HG03175 (cell line): Measurements from ENCODE around the gene MCAM.

Experiments
- ATAC-seq: cut with Tn5 transposase; IDR thresholded peaks from one replicate; pipeline ENCODE4 v1.9.1; 2021; ENCODE audit warnings: mild to moderate bottlenecking, moderate library complexity; ENCODE audit not compliant: unreplicated experiment

MCAM gene

DNA sequence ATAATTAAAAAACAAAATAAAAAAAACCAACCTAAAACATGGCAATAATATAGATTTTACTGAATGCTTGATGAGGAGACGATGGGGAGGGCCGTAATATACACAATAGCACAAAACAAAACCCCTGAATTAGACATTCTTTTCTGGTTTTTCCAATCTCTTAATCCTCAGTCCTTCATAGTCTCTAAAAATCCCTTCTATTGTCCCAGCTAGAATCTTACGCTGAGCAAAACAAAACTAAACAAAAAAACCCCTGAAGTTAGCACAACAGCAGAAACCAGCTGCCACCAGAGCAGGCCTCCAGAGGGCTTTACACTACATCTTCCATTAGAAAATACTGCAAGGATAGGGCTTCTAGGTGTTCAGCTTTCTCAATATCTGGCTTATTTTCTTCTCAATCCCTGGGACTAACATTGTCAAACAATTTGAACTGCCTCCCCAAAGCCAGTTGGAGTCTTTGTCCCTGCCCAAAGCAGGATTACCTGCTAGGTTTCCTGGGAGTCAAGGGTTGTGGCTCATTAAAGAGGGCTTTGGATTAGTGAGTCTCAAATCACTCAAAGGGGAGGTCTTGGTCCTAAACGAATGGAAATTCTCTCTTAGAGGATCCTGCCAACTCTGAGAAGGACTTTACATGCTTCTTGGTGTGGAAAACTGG, 15.3 kb upstream of the MCAM start:
- ATAC-seq, result no peak

DNA sequence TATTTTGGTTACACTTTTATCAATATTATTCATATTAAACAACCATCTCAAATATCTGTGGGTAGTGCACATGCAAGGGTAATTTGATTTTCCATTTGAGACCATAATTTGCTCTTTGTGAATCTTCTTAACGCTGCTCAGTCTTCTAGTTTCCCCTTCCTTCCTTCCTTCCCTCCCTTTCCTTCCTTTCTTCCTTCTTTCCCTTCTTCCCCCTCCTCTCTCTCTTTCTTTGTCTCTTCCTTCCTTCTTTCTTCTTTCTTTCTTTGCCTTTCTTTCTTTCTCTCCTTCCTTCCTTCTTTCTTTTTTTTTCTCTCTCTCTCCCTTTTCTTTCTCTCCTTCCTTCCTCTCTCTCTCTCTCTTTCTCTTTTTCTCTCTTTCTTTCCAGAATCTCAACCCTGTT, 13.3 kb upstream of the MCAM start:
- no peak for ATAC-seq

DNA sequence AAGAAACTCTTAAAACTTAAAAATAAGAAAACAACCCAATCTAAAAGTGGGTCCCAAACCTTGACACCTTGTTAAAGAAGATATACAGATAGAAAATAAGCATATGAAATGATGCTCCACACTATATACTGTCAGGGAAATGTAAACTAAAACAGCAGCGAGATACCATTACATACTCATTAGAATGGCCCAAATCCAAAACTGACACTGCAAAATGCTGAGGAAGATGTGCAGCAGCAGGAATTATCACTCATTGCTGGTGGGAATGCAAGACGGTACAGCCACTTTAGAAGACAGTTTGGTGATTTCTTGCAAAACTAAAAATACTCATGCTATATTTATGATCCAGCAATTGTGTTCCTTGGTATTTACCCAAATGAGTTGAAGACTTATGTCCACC, 12.4 kb upstream of the MCAM start:
- no peak for ATAC-seq

DNA sequence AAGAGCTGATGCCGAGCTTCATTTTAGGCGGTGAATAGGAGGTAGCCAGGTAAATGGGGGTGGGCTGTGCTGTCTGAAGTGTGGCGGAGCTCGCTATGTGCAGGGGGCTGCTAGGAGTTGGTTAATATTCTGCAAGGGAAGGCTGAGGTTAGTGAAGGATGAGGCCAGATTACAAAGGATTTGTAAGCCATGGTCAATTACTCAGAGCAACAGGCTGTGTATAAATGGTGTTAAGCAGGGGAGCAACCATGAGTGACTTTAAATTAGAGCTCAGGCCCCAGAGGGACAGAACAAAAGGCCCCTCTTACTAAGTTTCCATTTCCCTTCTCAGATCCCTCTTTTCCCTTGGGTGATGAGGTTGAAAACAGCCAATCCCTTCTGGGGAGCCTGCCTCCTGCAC, 7.3 kb upstream of the MCAM start:
- ATAC-seq, result no peak

DNA sequence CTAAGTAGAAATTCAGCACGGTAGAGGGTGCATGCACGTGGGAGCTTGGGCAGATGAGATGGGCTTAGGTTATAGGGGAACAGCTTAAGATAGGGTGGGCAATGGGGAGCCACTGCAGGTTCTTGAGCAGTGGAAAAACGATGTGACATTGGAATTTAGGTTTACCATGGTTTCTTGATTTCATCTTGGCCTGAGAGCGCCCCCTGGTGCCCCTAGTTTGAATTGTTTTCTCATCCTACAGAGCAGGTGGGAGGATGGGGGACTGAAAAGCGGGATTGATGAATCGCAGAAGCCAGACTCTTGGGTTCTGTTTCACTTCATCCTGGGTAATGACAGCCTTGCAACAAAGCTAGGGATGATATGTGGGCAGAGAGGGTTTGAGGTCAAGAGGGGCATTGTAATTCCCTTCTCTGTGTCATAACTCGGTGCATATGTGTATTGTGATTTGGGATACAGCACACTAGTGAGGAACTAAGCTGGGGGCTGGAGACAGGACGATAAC, 6.7 kb upstream of the MCAM start:
- no peak for ATAC-seq

DNA sequence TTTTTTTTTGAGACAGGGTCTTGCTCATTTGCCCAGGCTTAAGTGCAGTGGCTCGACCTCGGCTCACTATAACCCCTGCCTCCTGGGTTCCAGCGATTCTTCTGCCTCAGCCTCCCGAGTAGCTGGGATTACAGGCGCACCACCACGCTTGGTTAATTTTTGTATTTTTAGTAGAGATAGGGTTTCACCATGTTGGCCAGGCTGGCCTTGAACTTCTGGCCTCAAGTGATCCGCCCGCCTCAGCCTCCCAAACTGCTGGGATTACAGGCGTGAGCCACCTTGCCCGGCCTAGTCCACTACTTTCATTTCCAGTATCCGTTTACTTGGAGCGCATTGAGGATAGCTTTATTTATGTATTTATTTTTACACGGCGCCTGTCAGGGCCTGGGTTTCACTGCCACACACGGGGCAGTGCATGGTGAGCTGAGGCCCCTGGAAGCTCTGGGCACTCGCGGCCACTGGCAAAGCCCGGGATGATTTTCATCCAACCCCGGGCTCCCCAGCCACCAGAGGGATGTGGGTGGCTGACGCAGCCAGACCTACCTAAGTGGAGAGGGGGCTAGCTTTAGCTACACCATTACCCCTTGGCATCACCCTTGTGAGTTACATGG, 6.1 kb upstream of the MCAM start:
- ATAC-seq, result no peak

DNA sequence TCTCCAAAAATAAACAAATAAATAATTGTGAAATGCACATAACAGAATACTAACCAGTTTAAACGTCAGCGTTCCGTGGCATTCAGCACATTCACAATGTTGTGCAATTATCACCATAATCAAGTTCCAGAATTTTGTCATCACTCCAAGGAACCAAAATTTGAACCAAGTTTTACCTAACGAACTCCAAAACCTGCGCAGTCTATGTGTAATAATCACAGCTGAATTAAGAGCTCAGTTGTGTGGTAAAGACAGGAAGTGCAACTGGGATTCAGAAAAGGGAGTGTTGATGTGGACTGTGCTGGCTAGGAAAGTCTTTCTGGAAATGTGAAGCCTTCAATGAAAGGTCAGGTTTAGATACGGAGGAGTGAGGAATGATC, 5.4 kb upstream of the MCAM start:
- ATAC-seq, result no peak

DNA sequence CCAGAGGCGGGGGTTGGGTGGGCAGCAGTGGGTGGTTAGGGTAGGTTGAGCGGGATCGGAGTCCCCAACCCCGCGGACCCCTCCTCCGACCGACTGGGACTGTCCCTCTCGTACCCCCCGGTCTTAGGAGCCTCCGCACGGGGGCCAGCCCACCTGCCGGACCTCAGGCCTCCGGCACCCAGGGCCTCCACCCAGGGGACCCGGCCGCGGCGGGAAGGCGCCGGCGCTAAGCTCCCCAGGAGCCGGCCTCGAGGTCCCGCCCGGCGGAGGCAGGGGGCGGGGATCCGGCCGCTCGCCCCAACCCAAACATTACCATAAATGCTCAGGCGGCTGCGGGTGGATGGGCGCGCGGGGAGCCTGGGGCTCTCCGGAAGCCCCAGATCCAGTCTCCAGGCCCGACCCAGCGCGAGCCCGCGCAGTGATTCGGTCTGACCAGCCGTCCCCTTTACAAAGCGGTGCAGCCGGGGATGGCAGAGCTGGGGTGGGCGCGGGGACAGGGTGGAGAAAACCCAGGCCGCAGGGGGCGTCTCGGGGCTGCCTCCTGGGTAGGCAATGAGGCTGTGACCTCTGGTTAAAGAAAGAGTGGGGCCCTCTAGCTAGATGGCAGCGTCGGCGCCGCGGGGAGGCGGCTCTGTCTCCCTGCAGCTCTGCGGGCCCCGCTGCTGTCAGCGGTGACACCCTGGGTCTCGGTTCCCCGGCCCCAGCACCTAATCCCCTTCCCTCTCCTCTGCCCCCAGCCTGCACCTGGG, 4.0 kb upstream of the MCAM start:
- peak; percentile 67 for ATAC-seq

DNA sequence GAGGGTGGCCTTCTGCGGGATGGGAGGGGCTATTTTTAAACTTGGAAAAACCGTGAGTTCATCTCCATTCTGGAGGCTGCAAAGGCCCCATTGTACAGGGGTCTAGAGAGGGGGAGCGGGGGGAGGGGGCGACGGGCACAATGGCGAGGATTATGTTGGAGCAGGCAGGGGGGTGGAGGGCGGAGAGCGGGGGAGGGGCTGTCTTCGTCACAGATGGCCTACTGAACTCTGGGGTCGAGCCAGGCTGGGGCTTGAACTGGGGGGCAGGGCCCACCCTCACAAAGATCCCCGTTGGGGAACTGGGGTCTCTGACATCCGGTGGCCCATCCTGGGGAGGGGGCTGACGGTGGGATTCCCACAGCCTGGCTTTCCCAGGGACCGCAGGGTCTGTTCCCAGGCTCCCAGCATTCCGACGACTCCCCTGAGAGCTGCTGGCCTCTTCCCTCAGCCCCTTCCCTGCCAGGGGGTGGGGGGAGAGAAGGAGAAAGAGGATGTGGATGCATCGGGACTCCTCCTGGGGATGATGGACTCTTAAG, 3.4 kb upstream of the MCAM start:
- no peak for ATAC-seq

DNA sequence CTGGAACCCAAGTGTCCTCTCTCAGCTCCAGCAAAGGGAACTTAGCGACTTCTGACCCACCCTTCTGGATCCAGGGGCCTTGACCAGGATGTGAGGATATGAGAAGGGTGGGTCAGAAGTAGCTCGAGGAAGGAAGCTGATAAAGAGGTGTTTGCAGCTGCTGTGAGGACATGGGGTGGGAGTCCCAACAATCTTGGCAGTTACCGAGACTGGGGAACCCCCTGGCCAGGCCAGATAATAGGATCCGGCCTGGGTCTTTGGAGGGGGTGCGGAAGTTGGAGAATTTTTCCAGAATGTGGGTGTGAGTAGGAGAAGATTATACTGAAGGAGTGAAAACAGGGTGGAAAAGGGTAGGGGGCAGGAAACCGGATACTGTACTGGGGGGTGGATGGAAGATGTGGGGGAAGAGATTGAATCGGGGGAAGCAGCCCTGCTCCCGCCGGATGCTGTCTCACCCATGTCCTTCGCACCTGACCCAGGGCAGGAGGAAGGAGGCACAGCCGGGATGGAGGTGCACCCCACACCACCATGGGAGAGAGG, 2.8 kb upstream of the MCAM start:
- ATAC-seq, result no peak

DNA sequence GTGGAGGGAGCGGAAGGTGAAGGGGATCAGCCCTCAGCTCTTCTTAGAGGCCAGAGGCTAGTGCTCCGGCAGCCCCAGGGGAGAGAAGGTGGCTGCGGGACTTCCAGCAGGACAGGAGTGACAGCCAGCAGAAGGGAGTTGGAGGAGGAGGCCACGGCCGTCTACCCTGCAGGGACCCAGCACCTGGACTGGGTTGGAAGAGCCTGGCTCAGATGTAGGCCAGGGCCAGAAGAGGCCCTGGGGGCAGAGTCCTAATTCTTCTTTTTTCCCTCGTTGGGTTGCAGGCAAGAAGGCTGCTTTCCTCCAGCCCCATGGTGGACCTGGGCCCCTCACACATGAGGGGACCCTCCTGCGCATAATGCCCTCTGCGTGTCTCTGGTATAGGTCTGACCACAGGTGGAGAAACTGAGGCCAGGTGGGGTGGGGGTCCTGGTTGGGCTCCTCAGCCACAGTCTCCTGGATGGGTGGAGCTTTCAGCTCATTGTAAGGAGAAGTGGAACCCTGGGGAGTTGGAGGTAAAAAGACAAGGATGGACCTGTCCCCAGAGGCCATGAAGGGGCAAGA, 2.3 kb upstream of the MCAM start:
- ATAC-seq, result no peak

DNA sequence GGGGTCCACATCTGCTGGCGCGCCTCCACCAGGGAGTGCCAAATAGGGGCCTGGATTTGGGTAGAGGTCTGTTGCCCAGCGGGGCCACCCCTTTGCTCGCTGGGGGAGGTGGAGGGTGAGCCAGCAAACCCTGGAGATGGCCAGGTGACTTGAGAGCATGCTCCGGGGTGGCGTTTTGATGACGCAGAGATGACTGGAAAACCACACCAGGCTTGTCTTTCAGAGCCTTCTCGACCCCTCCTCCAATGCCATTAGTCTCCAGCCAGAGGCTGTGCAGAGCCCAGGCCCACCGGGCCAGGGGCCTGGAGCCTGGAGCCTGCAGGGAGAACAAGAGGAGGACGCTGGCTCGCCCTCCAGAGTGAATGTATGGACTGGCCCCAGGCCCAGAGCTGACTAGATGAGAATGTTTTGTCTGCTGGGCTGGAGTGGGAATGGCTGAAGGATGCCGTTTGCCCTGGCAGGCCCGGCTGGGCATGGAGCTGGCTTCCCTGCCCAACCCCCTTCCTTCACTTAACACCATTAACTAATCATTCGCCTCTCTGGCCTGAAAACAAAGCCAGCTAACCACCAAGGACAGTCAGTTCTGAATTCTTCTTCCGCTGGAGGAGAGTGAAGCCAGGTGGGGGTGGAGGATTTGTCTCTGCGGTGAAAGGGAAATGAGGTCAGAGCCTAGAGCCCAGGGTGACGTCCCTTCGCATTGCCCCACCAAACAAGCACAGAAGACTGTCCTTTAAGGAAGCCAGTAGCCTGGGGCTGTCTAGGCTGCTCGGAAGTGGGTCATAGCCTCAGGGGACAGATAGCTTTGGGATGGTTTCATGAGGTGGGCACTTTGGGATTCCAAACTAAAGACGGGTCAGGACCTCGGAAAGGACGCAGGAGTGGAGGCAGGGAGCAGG, 1.6 kb upstream of the MCAM start:
- ATAC-seq, result no peak

DNA sequence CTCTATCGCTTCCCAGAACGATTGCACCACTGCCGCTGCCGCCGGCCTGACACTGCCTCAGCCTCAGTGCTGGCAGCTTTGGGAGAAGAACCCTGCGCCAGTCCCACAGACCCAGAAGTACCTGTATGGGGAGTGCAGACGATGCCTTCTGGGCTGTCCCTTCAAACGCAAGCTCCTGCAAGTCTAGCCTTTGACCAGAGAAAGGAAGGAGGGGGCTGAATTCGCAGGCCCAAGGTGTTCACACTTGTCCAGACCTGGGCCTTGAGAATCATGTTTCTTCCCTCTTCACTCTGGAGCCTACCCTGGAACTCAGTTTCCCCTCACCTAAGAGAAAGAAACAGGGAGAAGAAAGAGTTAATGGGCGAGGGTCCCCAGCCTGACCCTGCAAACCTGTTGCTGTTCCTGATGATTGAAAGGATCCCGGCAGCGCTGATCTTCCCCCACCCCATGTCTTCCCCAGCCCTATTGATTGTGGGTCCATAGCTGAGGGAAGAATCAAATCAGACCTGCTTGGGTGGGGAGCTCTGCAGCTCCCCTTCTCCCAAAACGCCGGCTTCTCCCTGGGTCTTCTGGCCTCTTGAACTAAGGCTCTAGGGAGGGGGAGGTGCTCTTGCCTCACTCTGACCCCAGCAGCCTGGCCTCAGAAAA, 786 bp upstream of the MCAM start:
- ATAC-seq, result no peak

DNA sequence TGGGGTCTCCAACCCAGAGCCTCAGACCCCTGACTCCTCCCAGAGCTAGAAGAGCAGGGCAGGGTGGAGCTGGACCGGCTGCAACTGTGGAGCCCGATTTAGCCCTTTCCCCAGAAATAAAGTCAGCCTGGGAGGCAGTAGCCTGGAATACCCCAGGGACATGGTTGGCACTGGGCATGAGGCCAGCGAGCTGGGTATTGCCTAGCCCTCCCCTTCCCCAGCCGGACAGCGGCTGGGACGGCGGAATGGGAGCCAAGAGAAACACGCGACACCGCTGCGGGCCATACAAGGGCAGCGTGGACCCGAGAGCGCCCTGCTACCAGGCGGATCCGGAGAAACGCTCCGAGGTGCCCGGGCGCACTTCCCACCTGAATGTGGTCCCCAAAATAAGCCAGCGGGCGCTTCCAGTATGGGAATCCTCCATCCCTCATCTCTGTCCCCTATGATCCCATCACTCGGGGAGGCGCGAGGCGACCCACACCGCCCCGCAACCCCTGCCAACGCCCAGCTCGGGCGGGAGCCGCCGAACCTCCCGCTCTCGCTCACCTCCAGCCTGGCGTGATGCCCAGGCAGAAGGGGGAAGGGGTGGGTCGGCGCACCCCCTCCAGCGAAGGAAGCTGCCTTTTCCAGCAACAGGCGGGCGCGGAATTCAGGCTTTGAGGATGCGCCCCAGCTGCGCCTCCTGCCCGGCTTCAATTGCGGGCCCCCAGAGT, 758 bp downstream of the MCAM start:
- ATAC-seq, result no peak

DNA sequence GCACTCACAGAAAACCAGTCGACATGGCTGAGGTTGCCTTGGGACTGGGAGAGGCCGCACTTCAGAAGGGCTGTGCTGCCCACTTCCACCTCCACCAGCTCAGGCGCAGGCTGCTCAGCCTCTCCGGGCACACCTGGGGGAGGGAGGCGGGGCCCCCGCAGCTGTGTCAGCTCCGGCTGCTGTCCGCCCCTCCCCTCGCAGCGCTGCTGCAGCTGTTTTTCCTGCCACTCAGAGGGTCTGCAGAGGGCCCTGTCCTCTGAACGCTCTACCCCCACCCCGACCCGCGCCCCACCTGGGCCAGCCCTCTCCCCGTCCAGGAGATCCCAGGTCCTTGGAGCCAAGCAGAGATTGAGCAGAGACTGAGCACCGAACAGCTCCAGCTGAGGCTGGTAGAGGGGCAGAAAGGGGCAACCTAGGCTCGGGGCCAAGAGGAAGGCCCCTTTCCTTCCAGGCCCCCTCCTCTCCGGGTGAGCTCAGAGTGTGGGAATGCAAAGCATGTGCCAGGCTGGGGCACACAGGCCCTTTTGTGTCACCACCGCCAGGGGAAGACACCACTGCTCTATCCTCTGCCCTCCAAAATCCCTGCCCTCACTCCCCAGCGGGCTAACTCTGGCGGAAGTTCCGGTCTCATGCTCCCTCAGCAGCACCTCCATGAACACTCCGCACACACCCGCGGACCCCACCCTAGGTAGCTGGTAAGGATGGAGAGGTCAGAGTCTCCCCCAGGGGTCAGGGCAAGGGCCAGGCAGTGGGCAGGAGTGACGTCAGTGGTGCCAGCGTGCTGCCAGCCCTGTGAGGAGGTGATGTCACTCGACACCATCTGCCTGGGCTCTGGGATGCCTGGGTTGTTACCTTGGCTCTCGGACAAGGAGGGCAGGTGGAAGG, 1.6 kb downstream of the MCAM start:
- ATAC-seq, result no peak

DNA sequence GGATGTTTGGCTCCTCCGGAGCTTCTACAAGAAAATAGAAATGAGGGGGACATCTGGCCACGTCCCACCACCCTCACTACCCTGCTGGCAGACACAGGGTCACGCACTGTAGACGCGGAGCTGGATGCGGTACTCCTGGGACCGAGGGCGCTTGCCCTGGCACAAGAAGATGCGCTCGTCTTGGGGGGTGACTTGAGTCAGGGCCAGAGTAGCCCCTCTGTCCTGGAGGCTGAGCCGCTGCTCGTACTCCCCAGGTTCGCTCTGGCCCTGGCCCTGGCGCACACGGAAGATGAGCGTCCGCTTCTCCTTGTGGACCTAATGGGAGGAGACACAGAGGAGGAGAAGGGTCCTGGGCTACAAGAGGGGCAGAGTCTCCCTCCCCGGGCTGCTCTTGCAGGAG, 2.2 kb downstream of the MCAM start:
- ATAC-seq, result no peak

DNA sequence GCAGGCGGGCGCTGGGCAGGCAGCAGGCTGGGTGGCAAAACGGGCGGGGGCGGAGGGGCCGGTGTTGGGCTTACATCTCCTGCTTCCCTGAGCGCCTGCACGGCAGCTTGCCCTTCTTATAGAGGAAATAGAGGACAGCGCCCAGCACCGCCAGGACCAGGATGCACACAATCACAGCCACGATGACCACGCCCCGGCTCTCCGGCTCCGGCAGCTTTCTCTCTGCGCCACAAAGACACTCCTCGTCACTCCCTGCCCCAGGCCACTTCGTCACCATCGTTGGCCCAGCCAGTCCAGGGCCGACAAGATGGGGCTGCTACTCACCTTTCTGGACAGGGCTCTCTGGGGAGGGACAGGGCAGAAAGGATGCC, 6.3 kb downstream of the MCAM start:
- no peak for ATAC-seq

DNA sequence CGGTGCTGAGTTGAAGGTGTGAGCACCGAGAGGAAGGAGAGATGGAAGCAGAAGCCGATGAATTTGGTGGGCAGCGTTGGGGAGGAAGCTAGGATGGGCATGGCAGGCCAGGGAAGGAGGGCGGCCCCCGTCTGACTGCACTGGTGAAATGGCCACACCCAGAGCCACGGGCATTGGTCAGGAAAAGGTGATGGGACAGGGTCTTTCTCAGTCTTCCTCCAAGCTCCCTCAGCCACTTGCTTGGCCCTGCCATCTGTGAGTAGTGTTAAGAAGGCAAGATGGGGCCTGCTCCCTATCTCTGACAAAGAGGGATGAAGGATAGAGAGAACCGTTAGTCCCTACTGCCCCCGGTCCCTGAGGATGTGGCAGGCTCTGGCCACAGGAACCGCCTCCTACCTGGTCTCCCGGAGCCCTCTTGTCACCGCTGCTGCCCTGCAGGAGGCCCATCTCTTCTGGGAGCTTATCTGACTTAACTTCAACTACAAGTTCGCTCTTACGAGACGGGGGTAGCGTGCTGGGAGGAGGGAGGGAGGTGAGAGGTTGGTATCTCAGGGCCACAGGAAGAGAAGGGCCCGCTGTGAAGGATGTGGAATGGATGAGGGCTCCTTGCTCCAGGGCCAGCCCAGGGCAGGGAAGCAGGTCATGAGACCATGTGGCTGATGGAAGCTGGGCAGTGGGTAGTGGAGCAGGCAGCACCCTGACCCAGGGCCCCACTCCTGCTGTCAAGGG, 6.8 kb downstream of the MCAM start:
- no peak for ATAC-seq
